ENCODE data around the gene SCD.

SCD gene

DNA sequence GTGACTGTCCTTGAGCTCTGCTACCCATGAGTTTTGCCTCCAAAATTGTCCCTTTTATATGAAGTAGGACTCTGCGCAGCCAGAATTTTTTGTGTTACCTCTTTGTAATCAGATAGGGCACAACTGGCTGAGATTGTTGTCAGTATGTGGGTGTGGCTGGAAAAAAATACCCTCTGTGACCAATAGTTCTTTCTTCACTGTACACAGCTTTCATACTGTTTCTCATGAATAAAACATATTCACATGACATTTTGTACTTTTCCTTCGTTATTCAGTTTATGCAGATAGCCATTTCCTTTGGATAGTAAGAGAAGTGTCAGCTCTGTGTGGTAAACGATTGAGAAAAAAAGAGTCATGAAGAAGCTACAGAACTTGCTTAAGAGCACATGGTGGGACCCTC, 66.1 kb downstream of the SCD start:
- Histone ChIP-seq H3K36me3 (ENCODE audit: control insufficient read depth, insufficient read depth, low read length) (no peaks in the 10 kb centered on the region), H3K27me3 (ENCODE audit: control insufficient read depth, insufficient read depth, low read length) (no peaks in the 10 kb centered on the region), H3K4me1 (ENCODE audit: control insufficient read depth, insufficient read depth, low read length) (no peaks in the 10 kb centered on the region), H3K4me3 (ENCODE audit: low read depth, low read length) (no peak overlapping the region), H3K9ac (ENCODE audit: low read depth, low read length) (no peak overlapping the region), H3K27ac (ENCODE audit: low read depth, low read length) (no peak overlapping the region), H3K9me3 (ENCODE audit: control insufficient read depth, insufficient read depth, low read length) (no peaks in the 10 kb centered on the region)

Data from HUES48 (cell line).